ENCODE results near the gene CACNA1G.

DNA sequence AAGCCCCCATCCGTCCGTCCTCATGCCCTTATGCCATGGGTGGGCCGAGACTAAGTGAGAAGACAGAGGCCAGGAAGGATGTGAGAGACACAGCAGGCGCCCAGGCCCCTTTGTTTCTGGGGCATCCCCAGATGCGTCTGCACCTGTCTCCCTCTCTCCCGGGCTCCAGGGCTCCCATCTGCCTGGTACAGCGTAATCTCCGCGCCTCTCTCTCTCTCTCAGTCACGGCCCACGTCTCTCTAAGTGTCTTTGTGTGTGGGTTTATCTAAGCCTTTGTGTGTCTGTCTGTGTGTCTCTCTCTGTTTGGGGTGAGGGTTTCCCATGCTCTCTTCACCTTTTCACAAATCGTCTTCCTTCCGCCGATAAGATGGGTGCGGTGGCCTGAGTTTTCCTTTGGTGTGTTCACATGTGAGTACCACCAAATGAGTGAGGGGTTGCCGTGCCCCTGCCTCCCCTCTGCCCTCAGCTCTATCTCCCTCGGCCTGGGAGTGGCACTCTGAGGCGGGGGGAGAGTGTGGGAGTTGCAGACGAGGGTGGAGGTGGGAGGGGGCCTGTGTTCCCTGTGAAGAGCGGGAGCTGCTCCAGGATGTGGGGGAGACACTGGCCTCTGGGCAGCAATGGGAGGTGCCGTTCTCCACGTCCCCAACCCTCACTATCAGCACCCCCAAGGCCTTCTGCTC is 48.3 kb downstream of the CACNA1G start:
- TF ChIP-seq EZH2 (IDR thresholded peaks at IDR 0.05): no peak
- TF ChIP-seq, protein P1, sequence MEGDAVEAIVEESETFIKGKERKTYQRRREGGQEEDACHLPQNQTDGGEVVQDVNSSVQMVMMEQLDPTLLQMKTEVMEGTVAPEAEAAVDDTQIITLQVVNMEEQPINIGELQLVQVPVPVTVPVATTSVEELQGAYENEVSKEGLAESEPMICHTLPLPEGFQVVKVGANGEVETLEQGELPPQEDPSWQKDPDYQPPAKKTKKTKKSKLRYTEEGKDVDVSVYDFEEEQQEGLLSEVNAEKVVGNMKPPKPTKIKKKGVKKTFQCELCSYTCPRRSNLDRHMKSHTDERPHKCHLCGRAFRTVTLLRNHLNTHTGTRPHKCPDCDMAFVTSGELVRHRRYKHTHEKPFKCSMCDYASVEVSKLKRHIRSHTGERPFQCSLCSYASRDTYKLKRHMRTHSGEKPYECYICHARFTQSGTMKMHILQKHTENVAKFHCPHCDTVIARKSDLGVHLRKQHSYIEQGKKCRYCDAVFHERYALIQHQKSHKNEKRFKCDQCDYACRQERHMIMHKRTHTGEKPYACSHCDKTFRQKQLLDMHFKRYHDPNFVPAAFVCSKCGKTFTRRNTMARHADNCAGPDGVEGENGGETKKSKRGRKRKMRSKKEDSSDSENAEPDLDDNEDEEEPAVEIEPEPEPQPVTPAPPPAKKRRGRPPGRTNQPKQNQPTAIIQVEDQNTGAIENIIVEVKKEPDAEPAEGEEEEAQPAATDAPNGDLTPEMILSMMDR (IDR thresholded peaks at IDR 0.05): no peak
